Fibroblast of peridontal ligament (primary cell): ENCODE data around the gene MIER2.

Experiments
- DNase-seq: peaks from one replicate; pipeline ENCODE4 v3.0.0-alpha.2; 2010; ENCODE audit errors: extremely low read depth

Gene MIER2

GRCh38 chr19:307793-308420 lies 36.7 kb downstream of the MIER2 start:
- no peak for DNase-seq

GRCh38 chr19:307111-307531 lies 37.5 kb downstream of the MIER2 start:
- DNase-seq = no peak

DNA sequence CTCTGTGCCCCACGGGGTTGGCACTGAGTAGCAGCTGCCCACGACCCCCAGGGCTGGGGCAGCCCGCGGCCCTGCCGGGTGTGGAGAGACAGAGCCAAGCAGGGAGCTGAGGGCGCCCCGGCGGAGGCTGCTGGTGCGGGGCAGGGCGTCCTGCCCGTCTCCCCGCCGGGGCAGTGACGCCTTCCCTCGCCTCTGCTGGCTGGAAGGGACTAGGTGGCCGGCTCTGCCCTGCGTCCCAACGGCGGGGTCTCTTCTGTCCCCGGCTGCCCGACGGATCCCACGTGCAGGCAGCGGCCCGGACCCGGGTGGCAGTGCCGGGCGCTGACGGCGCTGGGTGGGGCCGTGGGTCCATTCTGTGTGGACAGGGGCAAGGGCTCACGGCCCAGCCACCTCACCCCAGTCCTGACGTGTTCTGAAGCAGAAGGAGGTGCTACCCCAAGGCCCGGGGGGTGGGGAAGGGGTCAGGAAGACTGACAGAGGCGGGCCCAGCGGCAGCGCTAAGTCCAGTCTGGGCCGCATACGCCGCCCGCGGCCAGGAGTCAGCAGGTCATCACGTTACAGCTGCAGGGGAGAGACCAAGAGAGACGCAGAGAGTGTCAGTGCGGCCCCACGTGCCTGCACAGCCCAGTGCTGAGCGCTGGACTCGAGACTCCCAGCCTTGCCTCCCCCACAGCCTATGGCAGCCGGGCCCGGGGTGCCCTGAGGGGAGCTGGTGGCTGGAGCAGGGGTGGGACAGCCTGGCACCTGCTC lies 38.3 kb downstream of the MIER2 start:
- DNase-seq = no peak

DNA sequence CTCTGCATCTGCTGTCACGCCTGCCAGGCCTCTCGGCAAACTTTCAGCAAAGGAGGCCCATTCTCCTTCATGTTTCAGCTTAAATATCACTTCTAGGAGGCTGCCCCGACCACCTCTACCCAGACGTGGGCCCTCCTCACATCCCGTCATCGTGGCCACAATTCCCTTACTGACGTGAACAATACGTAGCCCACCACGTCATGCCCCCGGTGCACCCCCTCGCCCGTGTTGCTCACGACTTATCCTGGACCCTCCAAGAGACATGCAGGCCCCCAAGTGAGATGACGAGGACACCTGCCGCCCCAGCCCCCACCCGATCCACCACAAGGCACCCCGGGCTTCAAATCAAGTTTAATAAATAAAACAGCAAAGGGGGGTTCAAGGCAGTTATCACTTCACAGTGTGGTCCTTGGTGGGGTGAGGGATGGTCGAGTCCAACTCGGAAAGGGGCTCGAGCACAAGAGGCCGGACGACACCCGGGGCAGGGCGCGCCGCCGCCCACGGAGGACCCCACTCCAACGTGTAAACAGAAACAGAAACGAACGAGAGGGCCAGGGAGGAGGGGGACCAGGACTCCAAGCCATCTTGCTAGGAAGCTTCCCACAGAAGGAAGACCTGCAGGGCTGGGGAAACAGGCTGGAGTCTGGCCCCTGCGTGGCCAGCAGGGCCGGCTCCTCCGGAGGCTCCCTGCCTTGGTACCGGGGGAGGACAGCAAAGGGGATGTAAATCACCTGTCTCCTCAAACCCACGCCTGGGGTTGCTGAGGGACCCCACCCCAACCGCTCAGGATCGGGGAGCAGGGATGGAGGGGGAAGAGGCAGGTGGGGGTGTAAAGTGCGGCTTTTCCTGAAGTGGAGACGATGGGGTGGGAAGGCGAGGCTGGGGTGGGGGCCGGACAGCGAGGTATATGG lies 39.1 kb downstream of the MIER2 start:
- DNase-seq = no peak

GRCh38 chr19:296476-297225 lies 47.9 kb downstream of the MIER2 start:
- no peak for DNase-seq

GRCh38 chr19:295687-296370 lies 48.8 kb downstream of the MIER2 start:
- DNase-seq = no peak

- DNase-seq = no peak
Measured at GRCh38 chr19:294946-295686, 49.5 kb downstream of the MIER2 start.

DNA sequence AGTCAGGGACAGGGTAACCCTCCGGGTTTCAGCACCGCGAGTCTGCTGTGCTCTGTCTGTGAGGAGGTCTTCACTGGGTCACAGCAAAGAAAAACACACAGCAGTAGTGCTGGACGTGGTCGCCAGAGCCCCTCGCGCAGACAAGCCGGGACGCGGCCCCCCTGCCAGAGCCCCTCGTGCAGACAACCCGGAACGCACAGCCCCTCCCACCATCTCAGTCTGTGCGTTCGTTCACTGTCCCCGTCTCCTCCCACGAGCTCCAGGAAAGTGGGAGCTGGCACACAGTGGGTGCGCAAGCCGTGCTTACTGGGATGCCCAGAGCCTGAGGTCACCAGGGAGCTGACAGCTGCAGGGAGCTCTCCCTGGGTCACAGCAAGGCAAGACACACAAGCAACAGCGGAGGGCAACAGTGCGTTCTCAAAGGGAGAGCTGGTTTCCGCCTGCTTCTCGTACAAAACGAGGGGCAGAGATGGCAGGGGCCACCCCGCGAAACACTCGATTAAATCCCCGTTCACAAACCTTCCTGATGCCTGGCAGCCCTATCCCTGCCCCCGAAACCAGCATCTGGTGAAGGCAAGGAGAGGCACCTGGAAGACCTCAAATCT lies 50.2 kb downstream of the MIER2 start:
- no peak for DNase-seq

- DNase-seq = no peak
Measured at GRCh38 chr19:293436-294110, 51.0 kb downstream of the MIER2 start.

GRCh38 chr19:292951-293350 lies 51.6 kb downstream of the MIER2 start:
- DNase-seq = no peak

GRCh38 chr19:292281-292884 lies 52.2 kb downstream of the MIER2 start:
- no peak for DNase-seq

- DNase-seq = no peak
Measured at GRCh38 chr19:291561-292280, 52.9 kb downstream of the MIER2 start.

- DNase-seq = no peak
Measured at GRCh38 chr19:291006-291521, 53.5 kb downstream of the MIER2 start, which contains the start of gene PLPP2. PLPP2 (minus strand) TSS chr19:291403; CDS start chr19:291336, 67 bp downstream.

DNA sequence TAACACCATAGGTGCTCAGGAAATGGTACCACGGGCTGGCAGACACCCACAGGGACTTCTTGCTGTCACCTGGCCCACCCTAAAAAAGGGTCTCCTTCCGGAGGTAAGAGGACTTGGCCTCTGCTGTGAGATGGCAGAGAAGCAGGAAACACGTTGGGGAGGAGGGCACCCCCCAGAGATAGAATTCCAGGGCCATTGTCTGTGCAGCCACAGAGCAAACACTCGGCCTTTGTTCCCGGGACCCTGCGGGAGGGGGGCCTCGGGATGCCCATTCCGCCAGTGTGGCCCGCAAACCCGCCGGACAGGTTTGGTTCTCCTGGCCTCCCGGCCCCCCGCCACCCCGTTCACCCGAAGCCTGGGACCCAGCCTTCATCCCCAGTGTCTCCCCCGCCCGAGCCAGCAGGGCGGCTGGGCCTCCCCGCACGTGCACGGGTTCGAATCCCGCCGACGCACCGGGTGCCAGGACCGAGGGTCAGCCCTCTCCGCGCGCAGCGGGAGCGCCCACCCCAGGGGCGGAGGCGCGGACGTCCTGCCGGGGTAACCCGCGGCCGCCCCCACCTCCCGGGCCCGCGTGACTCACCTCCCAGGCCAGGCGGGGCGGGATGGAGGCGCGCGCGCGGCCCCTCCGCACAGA lies 54.1 kb downstream of the MIER2 start:
- DNase-seq = no peak

GRCh38 chr19:289651-290371 lies 54.8 kb downstream of the MIER2 start:
- no peak for DNase-seq

GRCh38 chr19:288911-289310 lies 55.7 kb downstream of the MIER2 start:
- no peak for DNase-seq

DNA sequence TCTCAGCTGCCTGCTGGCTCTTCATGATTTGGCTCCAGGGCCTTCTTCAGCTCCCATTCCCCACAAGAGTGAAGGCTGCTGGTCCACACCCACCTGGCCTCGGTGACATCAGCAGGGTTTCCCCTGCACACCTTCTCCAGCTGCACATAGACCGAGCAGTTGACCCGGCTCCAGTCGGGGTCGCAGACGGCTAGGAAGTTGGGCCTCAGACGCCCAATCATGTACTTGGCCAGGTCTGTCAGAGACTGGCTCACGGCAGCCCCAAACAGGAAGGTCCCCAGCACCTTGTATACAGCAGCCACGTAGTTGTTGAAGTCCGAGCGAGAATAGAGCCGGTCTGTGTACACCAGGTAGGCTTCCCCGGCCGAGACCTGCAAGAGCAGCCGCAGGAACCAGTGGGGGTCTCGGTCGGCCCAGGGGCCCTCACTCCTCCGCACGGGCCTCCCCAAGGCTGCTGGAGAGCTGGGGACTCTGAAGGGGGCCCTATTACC lies 57.2 kb downstream of the MIER2 start:
- no peak for DNase-seq
